Endodermal cell (in vitro differentiated cells): ENCODE results near the gene ERMP1. TPM values are rescaled to one million over a fixed set of nuclear protein-coding genes. Genes with fewer than 3 reads are reported as not detected.

ENCODE experiments used
- DNase-seq: peaks from one replicate; pipeline ENCODE4 v3.0.0-alpha.2; 2017
- H3K27ac ChIP-seq: 2 replicates; pipeline ENCODE4 v1.5.1; 2013; ENCODE audit warnings: mild to moderate bottlenecking, low read depth, low read length, moderate library complexity
- H3K27me3 ChIP-seq: 2 replicates; pipeline ENCODE4 v1.6.1; 2013; ENCODE audit warnings: mild to moderate bottlenecking, low read length, moderate library complexity; ENCODE audit not compliant: insufficient read depth, control insufficient read depth, poor library complexity, severe bottlenecking
- H3K36me3 ChIP-seq: 2 replicates; pipeline ENCODE4 v1.7.0; 2013; ENCODE audit warnings: mild to moderate bottlenecking, low read length, moderate library complexity; ENCODE audit not compliant: control insufficient read depth, insufficient read depth
- H3K4me1 ChIP-seq: one replicate; pipeline ENCODE4 v1.7.0; 2013; ENCODE audit warnings: low read length; ENCODE audit not compliant: control insufficient read depth, insufficient read depth
- H3K4me3 ChIP-seq: 2 replicates; pipeline ENCODE4 v1.5.1; 2013; ENCODE audit warnings: mild to moderate bottlenecking, low read length, moderate library complexity
- H3K9ac ChIP-seq: 2 replicates; pipeline ENCODE4 v1.6.1; 2013; ENCODE audit warnings: mild to moderate bottlenecking, low read length, moderate library complexity; ENCODE audit not compliant: poor library complexity, severe bottlenecking; ENCODE audit errors: extremely low read depth
- H3K9me3 ChIP-seq: 2 replicates; pipeline ENCODE4 v1.6.1; 2013; ENCODE audit warnings: mild to moderate bottlenecking, low read length, moderate library complexity; ENCODE audit not compliant: control insufficient read depth
- H3K27ac Mint-ChIP-seq: 2 replicates; pipeline ENCODE4 v1.8.0; 2020; ENCODE audit warnings: mixed read lengths
- H3K27me3 Mint-ChIP-seq: 2 replicates; pipeline ENCODE4 v1.8.0; 2021; ENCODE audit warnings: mild to moderate bottlenecking, mixed read lengths; ENCODE audit not compliant: insufficient read depth
- H3K36me3 Mint-ChIP-seq: 2 replicates; pipeline ENCODE4 v1.8.0; 2020; ENCODE audit warnings: low read depth, mixed read lengths
- H3K4me1 Mint-ChIP-seq: 2 replicates; pipeline ENCODE4 v1.8.0; 2020; ENCODE audit warnings: mixed read lengths
- H3K4me3 Mint-ChIP-seq: 2 replicates; pipeline ENCODE4 v1.8.0; 2020; ENCODE audit warnings: mild to moderate bottlenecking, moderate library complexity, mixed read lengths
- H3K9me3 Mint-ChIP-seq: 2 replicates; pipeline ENCODE4 v1.8.0; 2020; ENCODE audit warnings: mild to moderate bottlenecking, mixed read lengths
- CTCF ChIP-seq: fragments of 200-600 bp; sonication (generic); conservative IDR thresholded peaks from 2 replicates; pipeline ENCODE4 v1.5.0; 2021; ENCODE audit warnings: antibody characterized with exemption, mild to moderate bottlenecking
- WGBS, 2 experiments: methylation state at CpG; one replicate each; pipeline versions ENCODE4 v1.1.5 to v1.1.7; 2013; ENCODE audit warnings: missing lambda C conversion rate in 2 of 2, mixed read lengths in 1 of 2; ENCODE audit not compliant: insufficient coverage in 1 of 2, insufficient read length in 1 of 2; 5-methylcytosine and 5-hydroxymethylcytosine counted together
- total RNA-seq, 2 donors: library from RNA; stranded (reverse); fragmentation: NEBNext Ultra II Directional in 1 of 2; extraction: Animal tissue kit (Norgen Biotek cat#: 25700) in 1 of 2; gene quantifications; 2 replicates in 1 of 2; 3 replicates in 1 of 2; pipeline ENCODE4 v1.2.1, GENCODE V29; 2021

Gene ERMP1
- total RNA-seq, 2 donors from 2014 or later: 22.8 to 36.0 TPM

- no peak for TF ChIP-seq CTCF
- no peak overlapping the region for H3K4me3 ChIP-seq
- no peak overlapping the region for H3K4me3 Mint-ChIP-seq
- H3K36me3 ChIP-seq: peaks cover 94% of the 10 kb centered on the region
- no peak for DNase-seq
- H3K27me3 ChIP-seq: no peaks in the 10 kb centered on the region
- no peak overlapping the region for H3K27ac ChIP-seq
- no peaks in the 10 kb centered on the region for H3K27me3 Mint-ChIP-seq
- H3K27ac Mint-ChIP-seq: no peak overlapping the region
- H3K4me1 Mint-ChIP-seq: peaks cover 4% of the 10 kb centered on the region
- H3K4me1 ChIP-seq: no peaks in the 10 kb centered on the region
- no peaks in the 10 kb centered on the region for H3K9me3 Mint-ChIP-seq
- peaks cover 73% of the 10 kb centered on the region for H3K36me3 Mint-ChIP-seq
- H3K9me3 ChIP-seq: no peaks in the 10 kb centered on the region
- H3K9ac ChIP-seq: no peak overlapping the region
- WGBS, 2 experiments: 90 to 100% methylated on average over 1 of the region's 1 CpG
These were observed 68.6 kb downstream of the ERMP1 start for GRCh38 chr9:5764130-5764868.

GRCh38 chr9:5762421-5762820 is 70.5 kb downstream of the ERMP1 start:
- TF ChIP-seq CTCF: no peak
- no peaks in the 10 kb centered on the region for H3K9me3 Mint-ChIP-seq
- DNase-seq: no peak
- 88 to 96% methylated on average over 3 to 4 of the region's 4 CpGs for WGBS, 2 experiments
- Histone ChIP-seq H3K27me3 (no peaks in the 10 kb centered on the region), H3K27ac (no peak overlapping the region), H3K9me3 (no peaks in the 10 kb centered on the region), H3K9ac (no peak overlapping the region), H3K4me1 (no peaks in the 10 kb centered on the region), H3K36me3 (peaks cover 92% of the 10 kb centered on the region), H3K4me3 (no peak overlapping the region)
- peaks cover 70% of the 10 kb centered on the region for H3K36me3 Mint-ChIP-seq
- no peak overlapping the region for H3K4me3 Mint-ChIP-seq
- H3K4me1 Mint-ChIP-seq: no peaks in the 10 kb centered on the region
- H3K27me3 Mint-ChIP-seq: no peaks in the 10 kb centered on the region
- no peak overlapping the region for H3K27ac Mint-ChIP-seq

GRCh38 chr9:5760338-5760737 is 72.6 kb downstream of the ERMP1 start:
- Mint-ChIP-seq H3K36me3 (peaks cover 59% of the 10 kb centered on the region), H3K4me3 (no peak overlapping the region), H3K27me3 (no peaks in the 10 kb centered on the region), H3K4me1 (no peaks in the 10 kb centered on the region), H3K9me3 (no peaks in the 10 kb centered on the region), H3K27ac (no peak overlapping the region)
- H3K9me3 ChIP-seq: no peaks in the 10 kb centered on the region
- H3K27ac ChIP-seq: no peak overlapping the region
- TF ChIP-seq CTCF: no peak
- no peak overlapping the region for H3K4me3 ChIP-seq
- no peaks in the 10 kb centered on the region for H3K27me3 ChIP-seq
- DNase-seq: no peak
- WGBS, 2 experiments: 100% methylated on average over 1 of the region's 1 CpG
- no peak overlapping the region for H3K9ac ChIP-seq
- H3K36me3 ChIP-seq: peaks cover 89% of the 10 kb centered on the region
- no peaks in the 10 kb centered on the region for H3K4me1 ChIP-seq
